HEK293 (cell line): Measurements from ENCODE around the gene CLASP1.

ENCODE experiments used
- CTCF ChIA-PET: fragments of 350-600 bp; formaldehyde crosslinking; extraction: SDS; loops from one replicate; lab custom pipeline; 2021; ENCODE audit warnings: antibody characterized with exemption; lab: Yijun Ruan, JAX
- POLR2A ChIA-PET: fragments of 300-600 bp; formaldehyde crosslinking; extraction: SDS; loops from one replicate; lab custom pipeline; 2020; ENCODE audit warnings: antibody characterized with exemption, inconsistent platforms; lab: Yijun Ruan, JAX
- H3K27ac ChIP-seq: fragments of 200-500 bp; sonication (Bioruptor generic); 2 replicates; pipeline ENCODE4 v1.5.1; 2014; ENCODE audit warnings: low read depth, low read length, control low read depth, inconsistent platforms; ENCODE audit errors: extremely low read depth
- H3K36me3 ChIP-seq, 2 experiments: fragments of 200-500 bp in 1 of 2; sonication (Bioruptor generic) in 1 of 2; 1 replicate in 1 of 2; 2 replicates in 1 of 2; pipeline ENCODE4 v1.5.1; 2014 to 2017; ENCODE audit warnings: inconsistent platforms in 2 of 2, low read length in 2 of 2; ENCODE audit not compliant: control insufficient read depth in 2 of 2, insufficient read depth in 1 of 2
- H3K4me1 ChIP-seq: fragments of 200-500 bp; sonication (Bioruptor generic); 2 replicates; pipeline ENCODE4 v1.5.1; 2014; ENCODE audit warnings: mild to moderate bottlenecking, low read length, inconsistent platforms; ENCODE audit not compliant: control insufficient read depth, insufficient read depth
- H3K4me3 ChIP-seq: 2 replicates; pipeline ENCODE4 v1.5.1; 2011; ENCODE audit warnings: low read depth, mild to moderate bottlenecking, control low read depth, low read length, moderate library complexity
- H3K9me3 ChIP-seq: fragments of 200-500 bp; sonication (Bioruptor generic); 2 replicates; pipeline ENCODE4 v1.5.1; 2014; ENCODE audit warnings: low read depth, low read length, inconsistent platforms; ENCODE audit not compliant: control insufficient read depth, insufficient read depth
- HOXC10 ChIP-seq: sonication (generic); formaldehyde crosslinking; IDR thresholded peaks from 2 replicates; pipeline ENCODE4 v1.8.1; 2023; ENCODE audit warnings: mild to moderate bottlenecking, missing genetic modification reagents
- IKZF3 ChIP-seq: fragments of 450-650 bp; IDR thresholded peaks from 2 replicates; pipeline ENCODE4 v1.5.0; 2018; ENCODE audit warnings: missing biosample characterization, mild to moderate bottlenecking, missing genetic modification characterization, moderate library complexity
- SCRT2 ChIP-seq: fragments of 450-650 bp; formaldehyde crosslinking; IDR thresholded peaks from 2 replicates; pipeline ENCODE4 v1.5.1; 2016; ENCODE audit warnings: missing biosample characterization, missing genetic modification characterization
- SP2 ChIP-seq: fragments of 450-650 bp; formaldehyde crosslinking; IDR thresholded peaks from 2 replicates; pipeline ENCODE4 v1.5.1; 2016; ENCODE audit warnings: missing biosample characterization, missing genetic modification characterization
- ZBTB17 ChIP-seq: fragments of 450-650 bp; formaldehyde crosslinking; IDR thresholded peaks from 2 replicates; pipeline ENCODE4 v1.5.1; 2016; ENCODE audit warnings: missing biosample characterization, missing genetic modification characterization
- ZBTB26 ChIP-seq: fragments of 450-650 bp; formaldehyde crosslinking; optimal IDR thresholded peaks from 2 replicates; pipeline ENCODE3; 2016; ENCODE audit warnings: missing biosample characterization, mild to moderate bottlenecking, missing genetic modification characterization
- ZNF157 ChIP-seq: fragments of 450-650 bp; formaldehyde crosslinking; IDR thresholded peaks from 2 replicates; pipeline ENCODE4 v1.5.1; 2016; ENCODE audit warnings: missing biosample characterization, missing genetic modification characterization
- ZNF175 ChIP-seq: fragments of 450-650 bp; formaldehyde crosslinking; IDR thresholded peaks from 2 replicates; pipeline ENCODE4 v1.5.1; 2016; ENCODE audit warnings: missing biosample characterization, missing genetic modification characterization
- ZNF302 ChIP-seq: fragments of 450-650 bp; formaldehyde crosslinking; IDR thresholded peaks from 2 replicates; pipeline ENCODE4 v1.5.1; 2016; ENCODE audit warnings: missing biosample characterization, missing genetic modification characterization, low read depth
- ZNF473 ChIP-seq: fragments of 450-650 bp; formaldehyde crosslinking; IDR thresholded peaks from 2 replicates; pipeline ENCODE4 v1.5.1; 2017; ENCODE audit warnings: missing biosample characterization, missing genetic modification characterization
- ZNF488 ChIP-seq: fragments of 450-650 bp; formaldehyde crosslinking; IDR thresholded peaks from 2 replicates; pipeline ENCODE4 v1.5.1; 2016; ENCODE audit warnings: missing biosample characterization, missing genetic modification characterization
- ZNF513 ChIP-seq: fragments of 450-650 bp; IDR thresholded peaks from 2 replicates; pipeline ENCODE4 v1.5.1; 2018; ENCODE audit warnings: missing biosample characterization, missing genetic modification characterization
- ZNF548 ChIP-seq: fragments of 450-650 bp; formaldehyde crosslinking; IDR thresholded peaks from 2 replicates; pipeline ENCODE4 v1.5.1; 2016; ENCODE audit warnings: missing biosample characterization, missing genetic modification characterization
- ZNF555 ChIP-seq: fragments of 450-650 bp; formaldehyde crosslinking; conservative IDR thresholded peaks from 2 replicates; pipeline ENCODE4 v1.5.1; 2017; ENCODE audit warnings: missing biosample characterization, mild to moderate bottlenecking, missing genetic modification characterization, inconsistent platforms
- ZSCAN16 ChIP-seq: fragments of 450-650 bp; formaldehyde crosslinking; IDR thresholded peaks from 2 replicates; pipeline ENCODE4 v1.5.1; 2016; ENCODE audit warnings: missing biosample characterization, missing genetic modification characterization
- ZSCAN5A ChIP-seq: fragments of 450-650 bp; formaldehyde crosslinking; IDR thresholded peaks from 2 replicates; pipeline ENCODE4 v1.5.1; 2016; ENCODE audit warnings: missing biosample characterization, missing genetic modification characterization
- TF ChIP-seq, protein P1 (sequence below): fragments of 450-650 bp; formaldehyde crosslinking; IDR thresholded peaks from 2 replicates; pipeline ENCODE4 v1.5.1; 2016; ENCODE audit warnings: missing biosample characterization, missing genetic modification characterization
- TF ChIP-seq, protein P2 (sequence below): fragments of 450-650 bp; formaldehyde crosslinking; IDR thresholded peaks from 2 replicates; pipeline ENCODE4 v1.5.1; 2016; ENCODE audit warnings: missing biosample characterization, missing genetic modification characterization

CLASP1 gene

DNA sequence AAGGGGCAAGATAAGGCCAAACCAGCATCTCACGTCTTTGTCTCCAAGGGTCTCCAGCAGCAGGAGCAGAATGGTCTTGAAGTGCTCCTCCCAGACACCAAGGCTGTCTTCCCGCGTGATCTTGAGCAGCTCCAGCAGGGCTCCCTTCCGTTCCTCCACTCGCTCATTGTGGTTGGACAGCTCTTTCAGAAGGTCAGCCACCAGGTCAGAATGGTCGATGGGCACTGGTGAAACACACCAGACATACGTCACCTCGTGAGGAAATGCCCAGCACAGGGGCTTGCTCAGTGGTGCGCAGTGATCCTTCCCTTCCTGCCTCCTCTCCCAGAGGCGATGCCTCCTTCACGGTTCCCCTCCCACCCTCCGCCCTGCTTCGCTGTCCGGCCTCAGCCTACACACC is 284.2 kb downstream of the CLASP1 start:
- POLR2A ChIA-PET = no interaction called here
- peaks cover 4 to 80% of the 10 kb centered on the region in 2 experiments; a peak in 2 of 3 replicates for H3K36me3 ChIP-seq
- no peak overlapping the region for H3K4me3 ChIP-seq
- H3K4me1 ChIP-seq = no peaks in the 10 kb centered on the region
- no peaks in the 10 kb centered on the region for H3K9me3 ChIP-seq
- TF ChIP-seq ZNF175 (tag by site-specific recombination) (no peak), HOXC10 (CRISPR knock-in tag) (no peak), ZBTB26 (no peak), ZNF488 (no peak), ZSCAN5A (tag by site-specific recombination) (no peak), ZNF302 (tag by site-specific recombination) (no peak), ZBTB17 (tag by site-specific recombination) (no peak), ZNF548 (tag by site-specific recombination) (no peak), IKZF3 (tag by site-specific recombination) (no peak), ZNF157 (tag by site-specific recombination) (no peak), ZSCAN16 (tag by site-specific recombination) (no peak), ZNF473 (tag by site-specific recombination) (no peak), ZNF513 (tag by site-specific recombination) (no peak)
- TF ChIP-seq, protein P1, sequence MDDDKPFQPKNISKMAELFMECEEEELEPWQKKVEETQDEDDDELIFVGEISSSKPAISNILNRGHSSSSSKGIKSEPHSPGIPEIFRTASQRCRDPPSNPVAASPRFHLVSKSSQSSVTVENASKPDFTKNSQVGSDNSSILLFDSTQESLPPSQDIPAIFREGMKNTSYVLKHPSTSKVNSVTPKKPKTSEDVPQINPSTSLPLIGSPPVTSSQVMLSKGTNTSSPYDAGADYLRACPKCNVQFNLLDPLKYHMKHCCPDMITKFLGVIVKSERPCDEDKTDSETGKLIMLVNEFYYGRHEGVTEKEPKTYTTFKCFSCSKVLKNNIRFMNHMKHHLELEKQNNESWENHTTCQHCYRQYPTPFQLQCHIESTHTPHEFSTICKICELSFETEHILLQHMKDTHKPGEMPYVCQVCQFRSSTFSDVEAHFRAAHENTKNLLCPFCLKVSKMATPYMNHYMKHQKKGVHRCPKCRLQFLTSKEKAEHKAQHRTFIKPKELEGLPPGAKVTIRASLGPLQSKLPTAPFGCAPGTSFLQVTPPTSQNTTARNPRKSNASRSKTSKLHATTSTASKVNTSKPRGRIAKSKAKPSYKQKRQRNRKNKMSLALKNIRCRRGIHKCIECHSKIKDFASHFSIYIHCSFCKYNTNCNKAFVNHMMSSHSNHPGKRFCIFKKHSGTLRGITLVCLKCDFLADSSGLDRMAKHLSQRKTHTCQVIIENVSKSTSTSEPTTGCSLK = no peak
- TF ChIP-seq, protein P2, sequence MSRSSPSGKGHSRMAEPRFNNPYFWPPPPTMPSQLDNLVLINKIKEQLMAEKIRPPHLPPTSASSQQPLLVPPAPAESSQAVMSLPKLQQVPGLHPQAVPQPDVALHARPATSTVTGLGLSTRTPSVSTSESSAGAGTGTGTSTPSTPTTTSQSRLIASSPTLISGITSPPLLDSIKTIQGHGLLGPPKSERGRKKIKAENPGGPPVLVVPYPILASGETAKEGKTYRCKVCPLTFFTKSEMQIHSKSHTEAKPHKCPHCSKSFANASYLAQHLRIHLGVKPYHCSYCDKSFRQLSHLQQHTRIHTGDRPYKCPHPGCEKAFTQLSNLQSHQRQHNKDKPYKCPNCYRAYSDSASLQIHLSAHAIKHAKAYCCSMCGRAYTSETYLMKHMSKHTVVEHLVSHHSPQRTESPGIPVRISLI = no peak
- H3K27ac ChIP-seq = no peak overlapping the region
- CTCF ChIA-PET = interaction anchor here (0.7 to 4.4 kb wide), 3 partner anchors 9 to 236 kb away, joined by 3 to 23 read pairs (median 8); no protein-coding TSS in a partner anchor

DNA sequence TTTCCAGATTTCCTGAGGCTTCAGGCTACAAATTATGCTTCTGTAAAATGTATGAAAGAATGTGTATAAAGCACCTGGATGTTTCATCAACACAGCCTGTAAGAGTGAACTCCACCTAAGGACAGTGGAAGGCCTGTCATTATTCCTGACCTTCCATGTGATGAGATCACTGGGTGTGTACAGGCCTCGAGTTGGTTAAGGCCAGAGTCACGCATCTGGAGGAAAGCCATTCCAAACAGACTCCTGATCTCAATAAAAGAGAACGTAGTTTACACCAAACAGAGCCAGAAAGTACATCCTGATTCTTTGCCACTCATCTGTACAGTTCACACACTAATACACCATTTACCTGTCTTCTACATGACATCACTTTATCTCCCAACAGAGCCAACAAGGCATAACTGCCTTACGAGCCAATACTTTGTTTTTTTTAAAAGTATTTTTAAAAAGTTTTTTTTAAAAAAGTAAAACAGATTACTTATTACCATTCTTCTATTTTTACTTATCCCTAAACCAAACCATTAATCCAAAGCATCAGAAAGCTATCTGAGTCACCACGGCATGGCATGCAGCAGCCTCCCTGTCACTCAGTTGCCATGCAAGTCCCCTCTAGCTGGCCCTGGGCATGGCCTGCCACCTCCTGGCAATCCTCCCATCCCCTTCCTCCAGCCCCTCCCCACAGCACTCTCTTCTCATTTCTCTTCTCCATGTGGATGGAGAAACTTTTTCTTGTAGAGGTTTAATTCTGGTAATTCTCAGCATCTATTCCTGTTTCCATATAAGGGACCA is 285.4 kb downstream of the CLASP1 start:
- ChIA-PET POLR2A (no interaction called here), CTCF (interaction anchor here (0.7 to 4.4 kb wide), 5 partner anchors 8 to 409 kb away, joined by 3 to 23 read pairs (median 8); no protein-coding TSS in a partner anchor)
- Histone ChIP-seq H3K27ac (no peak overlapping the region), H3K36me3 (peaks cover 0 to 84% of the 10 kb centered on the region in 2 experiments; a peak in 1 of 3 replicates), H3K4me3 (no peak overlapping the region), H3K4me1 (no peaks in the 10 kb centered on the region), H3K9me3 (no peaks in the 10 kb centered on the region)
- TF ChIP-seq SCRT2 (tag by site-specific recombination) = peak; percentile 52; the same call in 1 of the 2 replicates
- no peak for TF ChIP-seq SP2
- no peak for TF ChIP-seq ZNF555 (tag by site-specific recombination)
- TF ChIP-seq, all 188 proteins: peak for 1
